ENCODE results near the gene ZNF189. TPM values are rescaled to one million over a fixed set of nuclear protein-coding genes. Genes with fewer than 3 reads are reported as not detected.

ZNF189 gene
- polyA plus RNA-seq, 2 of the 4 experiments (the other 2 are of a cell fraction): 8.8 to 13.9 TPM

DNA sequence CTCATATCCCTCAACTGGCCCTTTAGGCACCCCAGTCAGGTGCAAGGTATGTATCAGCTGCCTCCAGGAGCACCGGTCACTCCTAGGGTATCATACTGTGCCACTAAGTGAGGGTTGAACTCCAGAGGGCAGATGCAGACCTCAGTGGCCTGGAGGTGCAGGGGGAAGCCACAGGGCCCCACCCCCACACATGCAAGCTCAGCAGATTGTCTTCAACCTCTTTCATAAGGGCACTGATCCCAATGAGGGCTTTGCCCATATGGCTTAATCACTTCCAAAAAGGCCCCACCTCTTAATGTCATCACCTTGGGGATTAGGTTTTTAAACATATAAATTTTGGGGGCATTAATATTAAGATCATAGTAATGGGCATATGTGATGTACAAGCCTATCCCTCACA, 42.0 kb upstream of the ZNF189 start:
- WGBS (ENCODE audit: missing lambda C conversion rate): 100% methylated on average over 1 of the region's 1 CpG
- Histone ChIP-seq H3K27ac (peak overlapping the region; percentile 96 to 98; a peak in 5 of 6 replicates), H3K4me2 (no peak overlapping the region), H3K9me3 (peaks cover 15% of the 10 kb centered on the region; the same call in 2 of the 3 replicates), H3K4me1 (peaks cover 28% of the 10 kb centered on the region), H3K4me3 (no peak overlapping the region)
- ChIA-PET CTCF (no interaction called here), POLR2A (no interaction called here)
- ATAC-seq (no peak), FAIRE-seq (no peak), DNase-seq (ENCODE audit: low read depth in 1 of 2, low spot score in 1 of 2) (no peak)
- peak; percentile 75 for TF ChIP-seq MAFK (IDR thresholded peaks at IDR 0.05; ENCODE audit: partially characterized antibody)
- no peak for TF ChIP-seq ZNF302 (CRISPR knock-in tag; IDR thresholded peaks at IDR 0.05)

DNA sequence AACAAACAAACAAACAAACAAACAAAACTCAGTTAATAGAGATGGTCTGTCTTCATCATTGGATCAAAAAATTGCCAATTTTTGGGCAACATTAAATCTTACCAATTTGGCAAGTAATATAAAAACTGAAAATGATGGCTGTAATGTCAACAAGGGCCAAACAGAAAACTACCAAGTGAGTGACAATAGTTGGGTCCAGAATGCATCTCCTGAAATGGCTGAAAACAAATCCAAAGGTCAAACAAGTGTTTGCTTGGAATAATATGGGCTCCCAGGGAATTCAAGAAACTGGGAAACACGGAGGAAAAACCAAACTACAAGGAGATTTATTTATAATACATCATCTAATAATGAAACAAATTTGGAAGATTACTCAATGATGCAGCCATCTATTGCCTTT, 39.0 kb upstream of the ZNF189 start:
- ATAC-seq: no peak
- FAIRE-seq: no peak
- H3K27ac ChIP-seq: peak overlapping the region in 1 of 2 experiments; percentile 30; a peak in 1 of 6 replicates
- no peak for DNase-seq (ENCODE audit: low read depth in 1 of 2, low spot score in 1 of 2)
- TF ChIP-seq MYC (IDR thresholded peaks at IDR 0.05; ENCODE audit: borderline replicate concordance, low read length) (no peak), KDM5A (IDR thresholded peaks at IDR 0.05) (no peak), CBX2 (IDR thresholded peaks at IDR 0.05; ENCODE audit: borderline replicate concordance, low read depth) (no peak), PHF8 (IDR thresholded peaks at IDR 0.05; ENCODE audit: borderline replicate concordance, low read depth) (no peak), SMC3 (IDR thresholded peaks at IDR 0.05) (no peak), CBX8 (IDR thresholded peaks at IDR 0.05) (no peak), NFE2L2 (conservative IDR thresholded peaks at IDR 0.05; ENCODE audit: low read length) (no peak), CEBPB (IDR thresholded peaks at IDR 0.05) (no peak), EP300 (IDR thresholded peaks at IDR 0.05) (no peak)
- ChIA-PET POLR2A (no interaction called here), CTCF (interaction anchor here (1.3 kb wide), 1 partner anchor 13 kb away, joined by 3 read pairs; no protein-coding TSS in a partner anchor)
- H3K4me2 ChIP-seq: no peak overlapping the region
- no peak overlapping the region for H3K4me3 ChIP-seq
- peaks cover 19% of the 10 kb centered on the region for H3K4me1 ChIP-seq
- WGBS (ENCODE audit: missing lambda C conversion rate): 85% methylated on average over 1 of the region's 1 CpG
- H3K9me3 ChIP-seq: 0 out of 3 replicates have a peak, but pooled peaks cover 12% of the 10 kb centered on the region

DNA sequence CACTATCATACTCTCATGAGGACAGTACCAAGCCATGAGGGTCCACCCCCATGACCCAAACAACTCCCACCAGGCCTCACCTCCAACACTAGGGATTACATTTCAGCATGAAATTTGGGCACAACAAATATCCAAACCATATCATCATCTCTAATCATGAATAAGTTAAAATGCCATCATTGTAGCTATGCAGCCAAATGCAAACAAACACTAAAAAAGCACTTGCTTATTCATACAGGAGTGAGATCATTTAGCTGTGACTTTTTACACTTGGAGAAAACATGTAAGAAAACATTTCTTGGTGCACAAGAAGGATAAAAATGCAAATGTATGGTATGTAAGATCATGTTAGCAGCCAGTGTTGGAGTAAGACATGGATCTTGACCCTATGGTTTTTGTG, 38.0 kb upstream of the ZNF189 start:
- Histone ChIP-seq H3K9me3 (0 out of 3 replicates have a peak, but pooled peaks cover 10% of the 10 kb centered on the region), H3K4me2 (no peak overlapping the region), H3K4me1 (peaks cover 19% of the 10 kb centered on the region), H3K27ac (peak overlapping the region in 1 of 2 experiments; percentile 33; a peak in 2 of 6 replicates), H3K4me3 (no peak overlapping the region)
- DNase-seq (ENCODE audit: low read depth in 1 of 2, low spot score in 1 of 2): no peak
- TF ChIP-seq POLR2AphosphoS2 (conservative IDR thresholded peaks at IDR 0.05; ENCODE audit: low read length) (no peak), EHMT2 (IDR thresholded peaks at IDR 0.05; ENCODE audit: low read depth) (no peak), ESRRA (IDR thresholded peaks at IDR 0.05; ENCODE audit: borderline replicate concordance, low read length) (no peak), ZFP36 (IDR thresholded peaks at IDR 0.05; ENCODE audit: borderline replicate concordance, partially characterized antibody) (no peak), FOSL2 (IDR thresholded peaks at IDR 0.05) (no peak), FOSL2 (CRISPR knock-in tag; IDR thresholded peaks at IDR 0.05) (no peak), KDM1A (IDR thresholded peaks at IDR 0.05; ENCODE audit: low read depth) (no peak), JUN (IDR thresholded peaks at IDR 0.05) (no peak)
- TF ChIP-seq, protein P1, sequence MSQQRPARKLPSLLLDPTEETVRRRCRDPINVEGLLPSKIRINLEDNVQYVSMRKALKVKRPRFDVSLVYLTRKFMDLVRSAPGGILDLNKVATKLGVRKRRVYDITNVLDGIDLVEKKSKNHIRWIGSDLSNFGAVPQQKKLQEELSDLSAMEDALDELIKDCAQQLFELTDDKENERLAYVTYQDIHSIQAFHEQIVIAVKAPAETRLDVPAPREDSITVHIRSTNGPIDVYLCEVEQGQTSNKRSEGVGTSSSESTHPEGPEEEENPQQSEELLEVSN (IDR thresholded peaks at IDR 0.05; ENCODE audit: borderline replicate concordance, low read depth): no peak
- TF ChIP-seq, protein P2, sequence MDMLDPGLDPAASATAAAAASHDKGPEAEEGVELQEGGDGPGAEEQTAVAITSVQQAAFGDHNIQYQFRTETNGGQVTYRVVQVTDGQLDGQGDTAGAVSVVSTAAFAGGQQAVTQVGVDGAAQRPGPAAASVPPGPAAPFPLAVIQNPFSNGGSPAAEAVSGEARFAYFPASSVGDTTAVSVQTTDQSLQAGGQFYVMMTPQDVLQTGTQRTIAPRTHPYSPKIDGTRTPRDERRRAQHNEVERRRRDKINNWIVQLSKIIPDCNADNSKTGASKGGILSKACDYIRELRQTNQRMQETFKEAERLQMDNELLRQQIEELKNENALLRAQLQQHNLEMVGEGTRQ (IDR thresholded peaks at IDR 0.05): no peak
- TF ChIP-seq, protein P3, sequence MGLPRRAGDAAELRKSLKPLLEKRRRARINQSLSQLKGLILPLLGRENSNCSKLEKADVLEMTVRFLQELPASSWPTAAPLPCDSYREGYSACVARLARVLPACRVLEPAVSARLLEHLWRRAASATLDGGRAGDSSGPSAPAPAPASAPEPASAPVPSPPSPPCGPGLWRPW (IDR thresholded peaks at IDR 0.05): no peak
- ChIA-PET POLR2A (no interaction called here), CTCF (interaction anchor here (1.0 to 1.3 kb wide), 2 partner anchors 12 to 28 kb away, joined by 3 to 4 read pairs; no protein-coding TSS in a partner anchor)
- no peak for ATAC-seq
- no peak for FAIRE-seq

All from A549 (cell line).